Vagina (tissue), 2 donors: ENCODE measurements around the gene MBOAT7.

ENCODE experiments used
- CTCF ChIP-seq, 3 experiments: fragments of 450-650 bp in 2 of 3; fragments of 200-600 bp in 1 of 3; sonication (generic) in 1 of 3; IDR thresholded peaks; one replicate each; pipeline ENCODE4 v1.5.1; 2017 to 2019; ENCODE audit warnings: antibody characterized with exemption in 3 of 3, mild to moderate bottlenecking in 2 of 3, moderate library complexity in 2 of 3
- POLR2A ChIP-seq, 2 donors: fragments of 450-650 bp; IDR thresholded peaks; one replicate each; pipeline ENCODE4 v1.6.1; 2017; ENCODE audit warnings: antibody characterized with exemption in 2 of 2, mild to moderate bottlenecking in 2 of 2, moderate library complexity in 2 of 2
- POLR2AphosphoS5 ChIP-seq, 2 donors: sonication (generic); formaldehyde crosslinking; IDR thresholded peaks; one replicate each; pipeline ENCODE4 v1.9.0; 2017; ENCODE audit warnings: antibody characterized with exemption in 2 of 2, mild to moderate bottlenecking in 2 of 2, low read depth in 1 of 2; ENCODE audit not compliant: insufficient read depth in 1 of 2

- TF ChIP-seq CTCF (IDR thresholded peaks at IDR 0.05) = no peak
- no peak for TF ChIP-seq POLR2AphosphoS5 (IDR thresholded peaks at IDR 0.05; ENCODE audit: insufficient read depth in 1 of 2, low read depth in 1 of 2)
- no peak for TF ChIP-seq POLR2A (IDR thresholded peaks at IDR 0.05)
Measured at GRCh38 chr19:54129617-54129996, 59.8 kb downstream of the MBOAT7 start.
